K562 (cell line): ENCODE measurements around the gene TIPARP. TPM values are rescaled to one million over a fixed set of nuclear protein-coding genes. Genes with fewer than 3 reads are reported as not detected.

ENCODE experiments used
- BCOR ChIP-seq: fragments of 450-650 bp; IDR thresholded peaks from 2 replicates; pipeline ENCODE4 v1.6.1; 2016
- CBX3 ChIP-seq, 2 experiments: IDR thresholded peaks; 1 replicate in 1 of 2; 2 replicates in 1 of 2; pipeline ENCODE4 v1.6.1; 2012; ENCODE audit warnings: inconsistent platforms in 2 of 2, low read length in 2 of 2, borderline replicate concordance in 1 of 2, control low read depth in 1 of 2
- CTBP1 ChIP-seq: fragments of 450-650 bp; IDR thresholded peaks from 2 replicates; pipeline ENCODE4 v1.6.1; 2016; ENCODE audit warnings: borderline replicate concordance
- CXXC5 ChIP-seq: fragments of 250-450 bp; sonication (Bioruptor Pico); IDR thresholded peaks from 2 replicates; pipeline ENCODE4 v1.8.0; 2022; ENCODE audit warnings: inconsistent platforms, mild to moderate bottlenecking, moderate library complexity
- ELF1 ChIP-seq: fragments of 200-800 bp; sonication (Bioruptor generic); IDR thresholded peaks from 2 replicates; pipeline ENCODE4 v1.6.1; 2016; ENCODE audit warnings: missing genetic modification characterization, missing compliant biosample characterization
- ETV5 ChIP-seq: sonication (generic); formaldehyde crosslinking; IDR thresholded peaks from 2 replicates; pipeline ENCODE4 v1.4.0; 2020; ENCODE audit warnings: low read depth, mild to moderate bottlenecking, missing genetic modification reagents
- FOXA3 ChIP-seq, 2 experiments: fragments of 450-650 bp in 1 of 2; sonication (generic) in 1 of 2; formaldehyde crosslinking; IDR thresholded peaks in 1 of 2; conservative IDR thresholded peaks in 1 of 2; 2 replicates each; pipeline versions ENCODE4 v1.4.0 to v1.8.0; 2020 to 2022; ENCODE audit warnings: mild to moderate bottlenecking in 2 of 2, missing genetic modification reagents in 1 of 2
- KLF13 ChIP-seq: fragments of 450-650 bp; IDR thresholded peaks from 2 replicates; pipeline ENCODE4 v1.6.1; 2016; ENCODE audit warnings: missing genetic modification characterization, low read depth, mild to moderate bottlenecking, missing compliant biosample characterization, moderate library complexity, borderline replicate concordance
- PHF21A ChIP-seq: fragments of 450-650 bp; IDR thresholded peaks from 2 replicates; pipeline ENCODE4 v1.6.1; 2017; ENCODE audit warnings: low read depth, borderline replicate concordance
- RBM34 ChIP-seq: fragments of 200-400 bp; formaldehyde crosslinking; IDR thresholded peaks from 2 replicates; pipeline ENCODE4 v1.6.1; 2018; ENCODE audit warnings: low read length, borderline replicate concordance; ENCODE audit not compliant: insufficient read depth
- SIN3A ChIP-seq, 2 experiments: fragments of 150-350 bp in 1 of 2; IDR thresholded peaks; 2 replicates each; pipeline ENCODE4 v1.6.1; 2011 to 2016; ENCODE audit warnings: borderline replicate concordance in 2 of 2, low read depth in 2 of 2, low read length in 2 of 2, mild to moderate bottlenecking in 2 of 2, moderate library complexity in 2 of 2; ENCODE audit not compliant: control insufficient read depth in 1 of 2
- ZBTB17 ChIP-seq: fragments of 450-650 bp; formaldehyde crosslinking; IDR thresholded peaks from 2 replicates; pipeline ENCODE4 v1.4.0; 2020; ENCODE audit warnings: mild to moderate bottlenecking
- ZNF23 ChIP-seq: fragments of 250-450 bp; sonication (Bioruptor Pico); IDR thresholded peaks from 2 replicates; pipeline ENCODE4 v1.4.0; 2020; ENCODE audit warnings: mild to moderate bottlenecking
- ZNF282 ChIP-seq: sonication (generic); formaldehyde crosslinking; IDR thresholded peaks from 2 replicates; pipeline ENCODE4 v1.8.1; 2023; ENCODE audit warnings: missing genetic modification reagents
- ZNF354B ChIP-seq: fragments of 250-450 bp; sonication (Bioruptor Pico); IDR thresholded peaks from 2 replicates; pipeline ENCODE4 v1.4.0; 2020
- ZNF79 ChIP-seq: fragments of 250-450 bp; sonication (Bioruptor Pico); IDR thresholded peaks from 2 replicates; pipeline ENCODE4 v1.4.0; 2020; ENCODE audit warnings: low read depth, mild to moderate bottlenecking, moderate library complexity
- polyA plus RNA-seq, 8 experiments: library from polyadenylated mRNA; depleted of rRNA in 4 of 8; stranded (reverse) in 5 of 8; unstranded in 3 of 8; fragments of >200 nt; fragmentation: Nextera tagmentation in 2 of 8; fragmentation: Illumina TruSeq in 1 of 8; extraction: Ambion mirVana in 2 of 8; extraction: Trizol in 1 of 8; gene quantifications; 2 replicates each; pipeline versions ENCODE4 v1.2.1 to v1.2.3, GENCODE V29; 2011 to 2014; ENCODE audit warnings: inconsistent platforms in 1 of 8, missing spikeins in 1 of 8
- total RNA-seq, 7 experiments: library from RNA; depleted of rRNA in 6 of 7; stranded (reverse); fragments of >200 nt in 6 of 7; fragmentation: Illumina TruSeq in 2 of 7; extraction: Trizol in 2 of 7; gene quantifications; 2 replicates each; pipeline versions ENCODE4 v1.2.1 to v1.2.3, GENCODE V29; 2011 to 2021; ENCODE audit warnings: low replicate concordance in 1 of 7
- TF ChIP-seq, protein P1 (sequence below): IDR thresholded peaks from 2 replicates; pipeline ENCODE4 v1.6.1; 2011; ENCODE audit warnings: borderline replicate concordance, low read depth, mild to moderate bottlenecking, moderate library complexity, low read length; ENCODE audit not compliant: insufficient read depth, poor library complexity, severe bottlenecking
- TF ChIP-seq, protein P2 (sequence below): sonication (generic); formaldehyde crosslinking; IDR thresholded peaks from 2 replicates; pipeline ENCODE4 v1.8.1; 2022; ENCODE audit warnings: missing genetic modification reagents
- TF ChIP-seq, protein P3 (sequence below): fragments of 450-650 bp; IDR thresholded peaks from 2 replicates; pipeline ENCODE4 v1.6.1; 2018; ENCODE audit not compliant: partially characterized antibody

TIPARP gene
- total and polyA plus RNA-seq, 9 of the 15 experiments (the other 6 are each of a cell fraction or from before 2014, with no cell fraction given): 2.4 to 29.4 (median 15.1) TPM

DNA sequence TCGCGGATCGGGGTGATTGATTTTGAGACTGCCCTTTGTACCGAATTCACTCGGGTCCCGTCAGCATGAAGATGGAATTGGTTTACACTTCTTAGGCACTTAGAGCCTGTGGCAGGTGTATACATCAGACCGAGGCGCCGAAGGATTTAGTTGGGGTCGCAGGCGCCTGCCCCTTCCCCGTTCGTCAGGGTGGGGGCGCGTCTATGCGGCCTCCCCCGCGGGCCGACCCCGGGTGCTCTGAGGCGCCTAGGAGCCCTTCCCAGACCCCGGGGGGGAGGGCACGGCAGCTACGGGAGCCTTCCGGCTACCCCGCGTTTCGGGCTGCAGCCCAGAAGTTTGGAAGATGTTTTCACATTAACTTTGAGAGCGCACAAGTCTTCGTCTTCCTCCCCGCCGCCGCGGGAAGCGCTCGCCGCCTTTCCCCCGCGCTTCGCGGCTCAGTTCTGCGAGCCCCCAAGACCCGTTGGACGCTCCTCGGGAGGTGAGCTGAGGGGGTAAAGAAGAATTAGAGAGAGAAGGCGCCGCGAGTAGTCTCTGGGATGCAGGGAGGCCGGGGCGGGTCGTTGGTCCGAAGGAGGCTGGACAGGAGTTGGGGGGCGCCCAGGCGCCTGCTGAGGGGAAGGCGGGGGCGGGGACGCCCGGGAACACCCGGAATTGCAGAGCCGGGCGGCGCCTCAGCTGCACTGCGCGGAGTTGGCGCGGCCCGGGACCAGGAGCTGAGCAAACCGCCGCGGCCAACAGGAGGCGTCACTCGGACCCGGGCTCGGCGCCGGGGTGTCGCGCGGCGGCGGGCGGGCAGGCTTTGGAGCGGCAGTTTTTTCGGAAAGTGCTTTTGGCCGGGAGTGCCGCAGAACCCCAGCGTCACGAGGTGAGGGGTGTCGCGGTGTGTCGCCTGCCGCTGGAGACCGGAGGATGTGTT lies 780 bp downstream of the TIPARP start (continued):
- TF ChIP-seq, protein P1, sequence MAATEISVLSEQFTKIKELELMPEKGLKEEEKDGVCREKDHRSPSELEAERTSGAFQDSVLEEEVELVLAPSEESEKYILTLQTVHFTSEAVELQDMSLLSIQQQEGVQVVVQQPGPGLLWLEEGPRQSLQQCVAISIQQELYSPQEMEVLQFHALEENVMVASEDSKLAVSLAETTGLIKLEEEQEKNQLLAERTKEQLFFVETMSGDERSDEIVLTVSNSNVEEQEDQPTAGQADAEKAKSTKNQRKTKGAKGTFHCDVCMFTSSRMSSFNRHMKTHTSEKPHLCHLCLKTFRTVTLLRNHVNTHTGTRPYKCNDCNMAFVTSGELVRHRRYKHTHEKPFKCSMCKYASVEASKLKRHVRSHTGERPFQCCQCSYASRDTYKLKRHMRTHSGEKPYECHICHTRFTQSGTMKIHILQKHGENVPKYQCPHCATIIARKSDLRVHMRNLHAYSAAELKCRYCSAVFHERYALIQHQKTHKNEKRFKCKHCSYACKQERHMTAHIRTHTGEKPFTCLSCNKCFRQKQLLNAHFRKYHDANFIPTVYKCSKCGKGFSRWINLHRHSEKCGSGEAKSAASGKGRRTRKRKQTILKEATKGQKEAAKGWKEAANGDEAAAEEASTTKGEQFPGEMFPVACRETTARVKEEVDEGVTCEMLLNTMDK: peak; percentile 66
- no peak for TF ChIP-seq CTBP1
- no peak for TF ChIP-seq ZNF79 (CRISPR knock-in tag)
- TF ChIP-seq KLF13 (tag): 0 out of 2 replicates have a peak, but pooled peaks have one; percentile 8
- no peak for TF ChIP-seq ZNF354B (CRISPR knock-in tag)
- TF ChIP-seq PHF21A: no peak
- TF ChIP-seq, protein P2, sequence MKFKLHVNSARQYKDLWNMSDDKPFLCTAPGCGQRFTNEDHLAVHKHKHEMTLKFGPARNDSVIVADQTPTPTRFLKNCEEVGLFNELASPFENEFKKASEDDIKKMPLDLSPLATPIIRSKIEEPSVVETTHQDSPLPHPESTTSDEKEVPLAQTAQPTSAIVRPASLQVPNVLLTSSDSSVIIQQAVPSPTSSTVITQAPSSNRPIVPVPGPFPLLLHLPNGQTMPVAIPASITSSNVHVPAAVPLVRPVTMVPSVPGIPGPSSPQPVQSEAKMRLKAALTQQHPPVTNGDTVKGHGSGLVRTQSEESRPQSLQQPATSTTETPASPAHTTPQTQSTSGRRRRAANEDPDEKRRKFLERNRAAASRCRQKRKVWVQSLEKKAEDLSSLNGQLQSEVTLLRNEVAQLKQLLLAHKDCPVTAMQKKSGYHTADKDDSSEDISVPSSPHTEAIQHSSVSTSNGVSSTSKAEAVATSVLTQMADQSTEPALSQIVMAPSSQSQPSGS (CRISPR knock-in tag): no peak
- TF ChIP-seq, protein P3, sequence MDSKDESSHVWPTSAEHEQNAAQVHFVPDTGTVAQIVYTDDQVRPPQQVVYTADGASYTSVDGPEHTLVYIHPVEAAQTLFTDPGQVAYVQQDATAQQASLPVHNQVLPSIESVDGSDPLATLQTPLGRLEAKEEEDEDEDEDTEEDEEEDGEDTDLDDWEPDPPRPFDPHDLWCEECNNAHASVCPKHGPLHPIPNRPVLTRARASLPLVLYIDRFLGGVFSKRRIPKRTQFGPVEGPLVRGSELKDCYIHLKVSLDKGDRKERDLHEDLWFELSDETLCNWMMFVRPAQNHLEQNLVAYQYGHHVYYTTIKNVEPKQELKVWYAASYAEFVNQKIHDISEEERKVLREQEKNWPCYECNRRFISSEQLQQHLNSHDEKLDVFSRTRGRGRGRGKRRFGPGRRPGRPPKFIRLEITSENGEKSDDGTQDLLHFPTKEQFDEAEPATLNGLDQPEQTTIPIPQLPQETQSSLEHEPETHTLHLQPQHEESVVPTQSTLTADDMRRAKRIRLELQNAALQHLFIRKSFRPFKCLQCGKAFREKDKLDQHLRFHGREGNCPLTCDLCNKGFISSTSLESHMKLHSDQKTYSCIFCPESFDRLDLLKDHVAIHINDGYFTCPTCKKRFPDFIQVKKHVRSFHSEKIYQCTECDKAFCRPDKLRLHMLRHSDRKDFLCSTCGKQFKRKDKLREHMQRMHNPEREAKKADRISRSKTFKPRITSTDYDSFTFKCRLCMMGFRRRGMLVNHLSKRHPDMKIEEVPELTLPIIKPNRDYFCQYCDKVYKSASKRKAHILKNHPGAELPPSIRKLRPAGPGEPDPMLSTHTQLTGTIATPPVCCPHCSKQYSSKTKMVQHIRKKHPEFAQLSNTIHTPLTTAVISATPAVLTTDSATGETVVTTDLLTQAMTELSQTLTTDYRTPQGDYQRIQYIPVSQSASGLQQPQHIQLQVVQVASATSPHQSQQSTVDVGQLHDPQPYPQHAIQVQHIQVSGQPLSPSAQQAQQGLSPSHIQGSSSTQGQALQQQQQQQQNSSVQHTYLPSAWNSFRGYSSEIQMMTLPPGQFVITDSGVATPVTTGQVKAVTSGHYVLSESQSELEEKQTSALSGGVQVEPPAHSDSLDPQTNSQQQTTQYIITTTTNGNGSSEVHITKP: peak; percentile 17
- peak in 1 of 2 experiments; percentile 24; a peak in 1 of 4 replicates for TF ChIP-seq SIN3A (IDR thresholded peaks at IDR 0.05; ENCODE audit: borderline replicate concordance in 2 of 2, control insufficient read depth in 1 of 2, low read depth in 2 of 2, low read length in 2 of 2)
- TF ChIP-seq RBM34: no peak
- TF ChIP-seq ELF1 (tag): no peak
- no peak for TF ChIP-seq ZNF282 (CRISPR knock-in tag)
- no peak for TF ChIP-seq ZNF23 (CRISPR knock-in tag)
- TF ChIP-seq BCOR: peak; percentile 31; the same call in 1 of the 2 replicates
- no peak for TF ChIP-seq ZBTB17 (CRISPR knock-in tag)
- no peak; the same call in 1 of the 2 replicates for TF ChIP-seq ETV5 (CRISPR knock-in tag)
- peak; percentile 62; the same call in 1 of the 2 replicates for TF ChIP-seq CXXC5
- TF ChIP-seq FOXA3 (CRISPR knock-in tag; conservative IDR thresholded peaks at IDR 0.05 in 1 of 2, IDR thresholded peaks at IDR 0.05 in 1 of 2): no peak
- peak in 1 of 2 experiments; percentile 71; a peak in 1 of 3 replicates for TF ChIP-seq CBX3 (IDR thresholded peaks at IDR 0.05; ENCODE audit: borderline replicate concordance in 1 of 2, low read length in 2 of 2)
